ENCODE measurements around the gene MAGEA12. TPM values are rescaled to one million over a fixed set of nuclear protein-coding genes. Genes with fewer than 3 reads are reported as not detected.
"Not testable (repeated sequence)": the region's sequence is repeated elsewhere in the genome, so short reads cannot be mapped to it uniquely, and the experiment has no call there.

Gene MAGEA12
- not detected in 2 replicates for total RNA-seq

GRCh38 chrX:152733261-152733975 is at the start of gene MAGEA12, which contains the start of gene CSAG1:
Gene MAGEA12, plus strand, starts transcription at chrX:152733757. Its CDS starts 2,405 bp downstream, at chrX:152736162.
Gene CSAG1, minus strand, starts transcription at chrX:152733721. Its CDS starts 1,261 bp downstream, at chrX:152732460.
- no peak for DNase-seq

DNA sequence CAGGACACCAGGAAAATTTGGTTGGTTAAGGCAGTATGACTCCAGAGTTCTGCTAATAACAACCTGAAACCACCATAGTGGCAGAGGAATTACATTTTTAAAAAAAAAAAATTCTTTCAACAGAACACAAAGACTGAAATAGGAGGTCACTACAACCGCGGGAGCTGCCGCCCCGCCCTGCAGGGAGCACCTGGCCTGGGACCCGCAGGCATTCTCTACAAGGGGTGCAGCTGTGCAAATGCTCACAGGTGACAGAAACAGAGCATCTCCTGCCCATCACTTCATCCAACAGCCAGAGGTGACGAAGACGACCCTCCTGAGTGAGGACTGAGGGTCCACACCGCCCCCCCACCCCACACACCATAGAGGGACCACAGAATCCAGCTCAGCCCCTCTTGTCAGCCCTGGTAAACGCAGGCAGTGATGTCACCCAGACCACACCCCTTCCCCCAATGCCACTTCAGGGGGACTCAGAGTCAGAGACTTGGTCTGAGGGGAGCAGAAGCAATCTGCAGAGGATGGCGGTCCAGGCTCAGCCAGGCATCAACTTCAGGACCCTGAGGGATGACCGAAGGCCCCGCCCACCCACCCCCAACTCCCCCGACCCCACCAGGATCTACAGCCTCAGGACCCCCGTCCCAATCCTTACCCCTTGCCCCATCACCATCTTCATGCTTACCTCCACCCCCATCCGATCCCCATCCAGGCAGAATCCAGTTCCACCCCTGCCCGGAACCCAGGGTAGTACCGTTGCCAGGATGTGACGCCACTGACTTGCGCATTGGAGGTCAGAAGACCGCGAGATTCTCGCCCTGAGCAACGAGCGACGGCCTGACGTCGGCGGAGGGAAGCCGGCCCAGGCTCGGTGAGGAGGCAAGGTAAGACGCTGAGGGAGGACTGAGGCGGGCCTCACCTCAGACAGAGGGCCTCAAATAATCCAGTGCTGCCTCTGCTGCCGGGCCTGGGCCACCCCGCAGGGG is 35.3 kb upstream of the MAGEA12 start, which contains the start of gene MAGEA3:
TSS of gene MAGEA3 (plus strand) at position 843 of the 980 bp plus-strand sequence. CDS start 2,039 bp downstream, outside the sequence.
- DNase-seq = not testable (repeated sequence)

- not testable (repeated sequence) for DNase-seq
Observed at GRCh38 chrX:152700390-152700789, 33.2 kb upstream of the MAGEA12 start.

DNA sequence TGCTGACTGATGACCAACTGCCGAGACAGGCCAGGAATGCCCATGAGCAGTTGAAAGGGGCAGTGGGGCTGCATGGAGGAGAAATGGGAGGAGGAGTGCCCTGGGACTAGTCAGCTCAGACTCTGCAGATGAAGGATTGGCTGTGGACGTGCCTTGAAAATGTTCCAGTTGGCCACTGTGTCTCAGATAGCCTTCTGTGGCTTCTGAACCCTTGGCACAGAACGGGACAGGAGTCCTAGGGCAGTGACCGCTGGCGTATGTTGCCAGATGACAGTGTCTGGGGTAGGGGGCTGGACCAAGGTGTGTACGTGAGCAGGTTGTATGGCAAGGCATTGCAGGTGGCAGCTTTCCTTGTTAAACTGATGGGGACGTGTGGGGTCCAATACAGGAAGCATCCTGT is 27.1 kb upstream of the MAGEA12 start:
- DNase-seq = not testable (repeated sequence)

DNA sequence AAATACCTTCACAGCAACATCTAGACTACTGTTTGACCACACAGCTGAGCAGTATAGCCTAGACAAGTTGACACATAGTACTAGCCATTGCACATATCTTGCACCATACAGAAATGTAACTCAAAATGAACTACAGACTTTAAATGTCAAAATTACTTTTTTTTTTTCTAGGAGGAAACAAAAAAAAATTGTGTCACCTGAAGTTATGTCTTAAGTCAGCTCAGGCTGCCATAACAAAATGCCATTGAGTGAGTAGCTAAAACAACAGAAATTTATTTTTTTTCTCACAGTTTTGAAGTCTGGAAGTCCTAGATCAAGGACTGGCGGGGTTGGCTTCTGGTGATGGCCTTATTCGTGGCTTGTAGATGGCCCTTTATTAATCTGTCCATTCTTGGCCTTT is 24.4 kb upstream of the MAGEA12 start, which contains the start of gene CSAG2:
TSS of gene CSAG2 (minus strand) at position 101 of the 400 bp plus-strand sequence. CDS start 161 bp downstream, outside the sequence.
- DNase-seq = not testable (repeated sequence)

DNA sequence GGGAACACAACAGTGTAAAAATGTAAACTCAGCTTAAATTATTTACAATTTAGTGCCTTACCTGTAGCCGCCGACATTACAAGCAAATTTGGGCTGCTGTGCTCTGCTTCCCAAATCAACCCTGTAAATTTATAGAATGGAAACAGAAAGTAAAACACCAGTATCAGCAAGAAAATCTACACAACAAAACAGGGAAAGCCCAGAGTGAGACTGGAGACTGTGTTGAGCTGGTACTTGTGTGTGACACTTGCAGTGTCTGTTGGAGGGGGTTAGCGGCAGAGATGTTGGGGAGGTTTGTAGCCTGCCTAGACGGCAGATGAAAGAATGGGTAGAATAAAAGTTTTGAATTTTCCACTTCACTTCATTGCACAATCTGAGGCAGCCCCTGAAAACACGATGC is 20.4 kb upstream of the MAGEA12 start:
- not testable (repeated sequence) for DNase-seq

GRCh38 chrX:152713815-152714787 is 19.5 kb upstream of the MAGEA12 start, which contains the start of gene MAGEA2B:
Gene MAGEA2B, plus strand, starts transcription at chrX:152714628. Its CDS starts 2,479 bp downstream, at chrX:152717107.
- DNase-seq = not testable (repeated sequence)

- DNase-seq = no peak
Observed at GRCh38 chrX:152725409-152725808, 8.1 kb upstream of the MAGEA12 start.

GRCh38 chrX:152734143-152734858 is 744 bp downstream of the MAGEA12 start:
- DNase-seq = not testable (repeated sequence)

DNA sequence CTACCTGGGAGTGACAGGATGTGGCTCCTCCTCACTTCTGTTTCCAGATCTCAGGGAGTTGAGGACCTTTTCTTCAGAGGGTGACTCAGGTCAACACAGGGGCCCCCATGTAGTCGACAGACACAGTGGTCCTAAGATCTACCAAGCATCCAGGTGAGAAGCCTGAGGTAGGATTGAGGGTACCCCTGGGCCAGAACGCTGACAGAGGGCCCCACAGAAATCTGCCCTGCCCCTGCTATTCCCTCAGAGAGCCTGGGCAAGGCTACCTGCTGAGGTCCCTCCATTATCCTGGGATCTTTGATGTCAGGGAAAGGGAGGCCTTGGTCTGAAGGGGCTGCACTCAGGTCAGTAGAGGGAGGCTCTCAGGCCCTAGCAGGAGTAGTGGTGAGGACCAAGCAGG is 1.5 kb downstream of the MAGEA12 start:
- no peak for DNase-seq

DNA sequence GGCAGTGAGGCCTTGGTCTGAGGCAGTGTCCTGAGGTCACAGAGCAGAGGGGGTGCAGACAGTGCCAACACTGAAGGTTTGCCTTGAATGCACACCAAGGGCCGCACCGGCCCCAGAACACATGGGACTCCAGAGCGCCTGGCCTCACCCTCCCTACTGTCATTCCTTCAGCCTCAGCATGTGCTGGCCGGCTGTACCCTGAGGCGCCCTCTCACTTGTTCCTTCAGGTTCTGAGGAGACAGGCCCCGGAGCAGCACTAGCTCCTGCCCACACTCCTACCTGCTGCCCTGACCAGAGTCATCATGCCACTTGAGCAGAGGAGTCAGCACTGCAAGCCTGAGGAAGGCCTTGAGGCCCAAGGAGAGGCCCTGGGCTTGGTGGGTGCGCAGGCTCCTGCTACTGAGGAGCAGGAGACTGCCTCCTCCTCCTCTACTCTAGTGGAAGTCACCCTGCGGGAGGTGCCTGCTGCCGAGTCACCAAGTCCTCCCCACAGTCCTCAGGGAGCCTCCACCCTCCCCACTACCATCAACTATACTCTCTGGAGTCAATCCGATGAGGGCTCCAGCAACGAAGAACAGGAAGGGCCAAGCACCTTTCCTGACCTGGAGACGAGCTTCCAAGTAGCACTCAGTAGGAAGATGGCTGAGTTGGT is 2.4 kb downstream of the MAGEA12 start:
- DNase-seq = no peak

DNA sequence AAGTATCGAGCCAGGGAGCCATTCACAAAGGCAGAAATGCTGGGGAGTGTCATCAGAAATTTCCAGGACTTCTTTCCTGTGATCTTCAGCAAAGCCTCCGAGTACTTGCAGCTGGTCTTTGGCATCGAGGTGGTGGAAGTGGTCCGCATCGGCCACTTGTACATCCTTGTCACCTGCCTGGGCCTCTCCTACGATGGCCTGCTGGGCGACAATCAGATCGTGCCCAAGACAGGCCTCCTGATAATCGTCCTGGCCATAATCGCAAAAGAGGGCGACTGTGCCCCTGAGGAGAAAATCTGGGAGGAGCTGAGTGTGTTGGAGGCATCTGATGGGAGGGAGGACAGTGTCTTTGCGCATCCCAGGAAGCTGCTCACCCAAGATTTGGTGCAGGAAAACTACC is 3.0 kb downstream of the MAGEA12 start:
- not testable (repeated sequence) for DNase-seq

DNA sequence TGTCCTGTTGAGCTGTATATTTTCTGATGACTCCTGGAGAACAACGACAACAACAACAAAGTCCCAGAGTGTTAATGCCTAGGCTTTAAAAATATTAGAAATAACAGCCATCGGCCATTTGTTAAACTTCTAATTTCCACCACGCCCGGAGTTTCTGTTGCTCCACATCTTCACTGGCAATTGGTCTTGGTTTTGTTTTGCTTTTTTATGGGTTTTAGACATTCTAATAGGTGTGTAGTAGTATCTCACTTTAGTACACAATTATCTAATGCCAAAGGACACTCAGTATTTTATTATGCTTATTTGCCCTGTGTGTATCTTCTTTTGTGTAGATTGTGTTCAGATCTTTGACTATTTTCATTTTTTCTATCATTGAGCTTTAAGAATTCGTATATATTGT is 5.0 kb downstream of the MAGEA12 start:
- no peak for DNase-seq

- not testable (repeated sequence) for DNase-seq
Observed at GRCh38 chrX:152753686-152754650, 20.4 kb downstream of the MAGEA12 start, which contains the start of gene MAGEA2. Gene MAGEA2, minus strand, starts transcription at chrX:152753842. Its CDS starts 2,479 bp downstream, at chrX:152751363.

- not testable (repeated sequence) for DNase-seq
Observed at GRCh38 chrX:152754871-152755270, 21.3 kb downstream of the MAGEA12 start.

DNA sequence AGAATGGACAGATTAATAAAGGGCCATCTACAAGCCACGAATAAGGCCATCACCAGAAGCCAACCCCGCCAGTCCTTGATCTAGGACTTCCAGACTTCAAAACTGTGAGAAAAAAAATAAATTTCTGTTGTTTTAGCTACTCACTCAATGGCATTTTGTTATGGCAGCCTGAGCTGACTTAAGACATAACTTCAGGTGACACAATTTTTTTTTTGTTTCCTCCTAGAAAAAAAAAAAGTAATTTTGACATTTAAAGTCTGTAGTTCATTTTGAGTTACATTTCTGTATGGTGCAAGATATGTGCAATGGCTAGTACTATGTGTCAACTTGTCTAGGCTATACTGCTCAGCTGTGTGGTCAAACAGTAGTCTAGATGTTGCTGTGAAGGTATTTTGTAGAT is 25.4 kb downstream of the MAGEA12 start, which contains the start of gene CSAG3:
TSS of gene CSAG3 (plus strand) at position 301 of the 400 bp plus-strand sequence.
- not testable (repeated sequence) for DNase-seq

- DNase-seq = not testable (repeated sequence)
Observed at GRCh38 chrX:152759544-152759943, 26.0 kb downstream of the MAGEA12 start.

GRCh38 chrX:152761582-152761981 is 28.0 kb downstream of the MAGEA12 start:
- DNase-seq = not testable (repeated sequence)

- not testable (repeated sequence) for DNase-seq
Observed at GRCh38 chrX:152766562-152766961, 33.0 kb downstream of the MAGEA12 start.

Measured in dermis blood vessel endothelial cell (primary cell).